BLaER1 (cell line): ENCODE measurements around the gene TDRD5.

Experiments used
- H3K27ac ChIP-seq: shearing (Covaris generic); formaldehyde crosslinking; 2 replicates; pipeline ENCODE4 v1.8.1; 2022
- H3K27me3 ChIP-seq: shearing (Covaris generic); formaldehyde crosslinking; 2 replicates; pipeline ENCODE4 v1.8.1; 2022
- H3K36me3 ChIP-seq: shearing (Covaris generic); formaldehyde crosslinking; 2 replicates; pipeline ENCODE4 v1.8.1; 2022
- H3K4me1 ChIP-seq: shearing (Covaris generic); formaldehyde crosslinking; 2 replicates; pipeline ENCODE4 v1.8.1; 2022
- H3K4me2 ChIP-seq: shearing (Covaris generic); formaldehyde crosslinking; 2 replicates; pipeline ENCODE4 v1.8.1; 2022
- H3K4me3 ChIP-seq: shearing (Covaris generic); formaldehyde crosslinking; 2 replicates; pipeline ENCODE4 v1.8.1; 2022
- H3K9ac ChIP-seq: shearing (Covaris generic); formaldehyde crosslinking; 2 replicates; pipeline ENCODE4 v1.8.1; 2022
- H3K9me3 ChIP-seq: shearing (Covaris generic); formaldehyde crosslinking; 2 replicates; pipeline ENCODE4 v1.8.1; 2022
- H4K20me1 ChIP-seq: shearing (Covaris generic); formaldehyde crosslinking; 2 replicates; pipeline ENCODE4 v1.8.1; 2022
- Cebpa-rat ChIP-seq: shearing (Covaris generic); IDR thresholded peaks from 2 replicates; pipeline ENCODE4 v1.8.1; 2022

The TDRD5 gene

DNA sequence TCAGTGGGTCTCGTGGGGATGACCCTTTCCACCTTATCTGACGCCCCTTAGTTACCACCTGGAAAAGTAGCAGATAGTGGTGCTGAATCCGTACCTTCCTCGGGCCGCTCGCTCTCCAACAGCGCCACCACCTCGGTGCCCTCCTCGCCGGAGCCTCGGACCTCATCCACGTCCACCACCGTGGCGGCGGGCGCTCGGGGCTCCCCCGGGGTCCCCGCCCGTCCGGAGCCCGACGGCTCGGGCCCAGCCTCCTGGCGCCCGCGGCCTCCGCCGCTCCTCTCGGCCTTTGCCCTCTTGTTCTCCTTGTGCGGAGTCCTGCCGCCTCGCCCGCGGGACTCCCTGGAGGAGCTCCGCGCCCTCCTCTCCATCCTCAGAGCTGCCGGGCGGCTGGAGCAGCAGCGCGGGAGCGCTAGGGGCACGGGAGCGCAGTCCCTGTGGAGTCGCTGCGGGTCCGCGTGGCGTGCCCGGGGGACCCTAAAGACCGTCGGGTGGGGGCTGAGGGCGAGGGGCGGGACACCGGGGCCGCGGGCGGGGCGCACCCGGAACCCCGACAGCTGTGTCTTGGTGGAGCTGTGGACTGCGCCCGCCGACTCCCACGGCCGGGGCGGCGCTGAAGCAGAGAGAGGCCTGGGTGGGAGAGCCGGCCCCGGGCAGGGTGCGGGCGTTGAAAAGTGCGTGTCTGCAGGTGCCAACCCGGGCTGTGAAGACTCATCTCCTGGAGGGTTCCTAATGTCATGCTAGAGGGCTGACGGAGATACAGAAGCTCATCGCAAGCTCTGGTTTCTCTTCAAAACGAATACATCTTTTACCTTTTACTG is 15.9 kb upstream of the TDRD5 start, which contains the start of gene NPHS2:
Gene NPHS2 (minus strand): TSS at position 452 of the 818 bp plus-strand sequence. CDS start 84 bp downstream, at position 368.
- Histone ChIP-seq H3K27me3 (peaks cover 31% of the 10 kb centered on the region), H3K36me3 (no peaks in the 10 kb centered on the region), H3K27ac (no peak within 1 kb of the TSS), H3K9ac (no peak within 1 kb of the TSS), H3K4me1 (no peaks in the 10 kb centered on the region), H3K9me3 (peaks cover 18% of the 10 kb centered on the region), H4K20me1 (no peaks in the 10 kb centered on the region), H3K4me3 (no peak within 1 kb of the TSS), H3K4me2 (no peak within 1 kb of the TSS)
- TF ChIP-seq Cebpa-rat, result no peak

DNA sequence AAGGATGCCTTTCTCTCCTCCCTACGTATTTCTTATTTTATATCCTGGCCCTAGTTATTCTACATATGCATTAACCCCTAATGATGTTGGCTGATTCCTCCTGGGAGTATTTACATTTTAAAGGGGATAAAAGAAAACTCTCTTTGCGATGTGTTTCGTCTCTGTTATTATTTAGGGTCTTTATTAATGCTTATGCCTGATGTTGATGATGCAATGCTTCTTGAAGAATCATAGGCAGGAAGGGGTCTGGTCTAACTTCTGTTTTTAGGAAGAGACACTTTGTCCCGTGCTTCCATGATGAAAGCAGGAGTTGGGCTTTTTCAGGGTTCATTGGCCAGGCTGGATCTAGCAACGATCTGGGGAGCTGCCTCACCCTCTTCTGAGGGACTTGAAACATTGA is 15.1 kb upstream of the TDRD5 start:
- Histone ChIP-seq H3K4me3 (no peak overlapping the region), H3K27me3 (peaks cover 31% of the 10 kb centered on the region), H3K27ac (no peak overlapping the region), H3K9me3 (peaks cover 18% of the 10 kb centered on the region), H4K20me1 (no peaks in the 10 kb centered on the region), H3K4me2 (no peak overlapping the region), H3K36me3 (no peaks in the 10 kb centered on the region), H3K4me1 (no peaks in the 10 kb centered on the region), H3K9ac (no peak overlapping the region)
- no peak for TF ChIP-seq Cebpa-rat

DNA sequence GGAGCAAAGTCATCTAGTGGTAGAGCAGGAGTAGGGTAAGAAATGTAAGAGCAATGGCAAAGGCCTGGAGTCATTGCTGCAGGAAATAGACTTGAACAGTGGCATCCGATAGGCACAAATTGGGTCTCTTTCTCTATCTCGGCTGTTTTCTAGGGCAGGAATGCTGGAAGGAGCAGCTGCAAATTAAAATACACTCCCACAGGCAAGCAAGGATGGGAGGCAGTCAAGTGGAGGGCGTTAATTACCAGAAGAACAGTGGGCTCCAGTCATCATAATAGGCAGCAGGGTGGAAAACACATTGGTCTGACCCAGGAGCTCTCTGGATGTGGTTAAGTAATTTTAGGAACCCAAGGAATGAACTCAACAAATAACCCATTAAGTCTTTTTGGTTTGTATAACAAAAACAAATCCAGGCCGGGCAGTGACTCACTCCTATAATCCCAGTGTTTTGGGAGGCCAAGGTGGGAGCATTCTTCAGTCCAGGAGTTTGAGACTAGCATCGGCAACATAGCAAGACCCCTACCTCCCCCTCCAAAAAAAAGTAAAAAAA is 7.8 kb upstream of the TDRD5 start:
- H3K27me3 ChIP-seq, result no peaks in the 10 kb centered on the region
- H3K4me2 ChIP-seq, result no peak overlapping the region
- no peak overlapping the region for H3K4me3 ChIP-seq
- no peak overlapping the region for H3K27ac ChIP-seq
- no peak overlapping the region for H3K9ac ChIP-seq
- TF ChIP-seq Cebpa-rat, result no peak
- no peaks in the 10 kb centered on the region for H4K20me1 ChIP-seq
- no peaks in the 10 kb centered on the region for H3K9me3 ChIP-seq
- H3K36me3 ChIP-seq, result no peaks in the 10 kb centered on the region
- H3K4me1 ChIP-seq, result no peaks in the 10 kb centered on the region

DNA sequence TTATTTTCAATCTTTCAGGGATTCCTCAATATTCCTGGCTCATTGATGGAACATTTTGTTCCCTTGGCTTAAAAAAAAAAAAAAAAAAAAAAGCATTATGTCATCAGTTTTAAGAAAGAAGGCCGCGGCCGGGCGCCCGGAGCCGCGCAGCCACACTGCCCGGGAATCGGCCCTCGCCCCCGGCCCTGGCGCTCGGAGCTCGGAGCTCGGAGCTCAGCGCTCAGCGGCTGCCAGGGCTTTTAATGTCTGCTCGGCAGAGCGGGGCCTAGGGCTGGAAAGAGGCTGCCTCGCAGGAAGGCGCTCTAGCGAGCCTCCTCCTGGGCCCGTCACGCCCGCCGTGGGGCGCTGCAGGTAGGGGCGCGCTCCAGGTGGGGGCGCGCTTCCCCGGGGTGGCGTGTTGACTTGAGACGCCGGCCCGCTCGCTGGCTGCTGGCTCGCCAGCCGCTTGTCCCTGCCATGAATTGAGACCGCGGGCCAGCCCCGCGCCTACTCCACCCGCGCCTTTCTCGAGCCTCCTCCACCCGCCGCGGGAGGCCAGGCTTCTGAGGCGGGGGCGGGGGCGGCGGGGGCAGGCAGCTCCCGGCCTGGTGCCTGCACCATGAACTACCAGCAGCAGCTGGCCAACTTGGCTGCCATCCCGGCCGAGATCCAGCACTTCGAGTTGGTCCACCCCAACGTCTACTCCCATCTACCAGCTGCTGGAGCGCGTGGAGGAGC is 5.4 kb upstream of the TDRD5 start:
- Histone ChIP-seq H3K36me3 (no peaks in the 10 kb centered on the region), H3K9ac (no peak overlapping the region), H3K9me3 (no peaks in the 10 kb centered on the region), H3K27ac (no peak overlapping the region), H3K27me3 (no peaks in the 10 kb centered on the region), H3K4me1 (no peaks in the 10 kb centered on the region), H4K20me1 (no peaks in the 10 kb centered on the region), H3K4me2 (no peak overlapping the region), H3K4me3 (no peak overlapping the region)
- TF ChIP-seq Cebpa-rat, result no peak

DNA sequence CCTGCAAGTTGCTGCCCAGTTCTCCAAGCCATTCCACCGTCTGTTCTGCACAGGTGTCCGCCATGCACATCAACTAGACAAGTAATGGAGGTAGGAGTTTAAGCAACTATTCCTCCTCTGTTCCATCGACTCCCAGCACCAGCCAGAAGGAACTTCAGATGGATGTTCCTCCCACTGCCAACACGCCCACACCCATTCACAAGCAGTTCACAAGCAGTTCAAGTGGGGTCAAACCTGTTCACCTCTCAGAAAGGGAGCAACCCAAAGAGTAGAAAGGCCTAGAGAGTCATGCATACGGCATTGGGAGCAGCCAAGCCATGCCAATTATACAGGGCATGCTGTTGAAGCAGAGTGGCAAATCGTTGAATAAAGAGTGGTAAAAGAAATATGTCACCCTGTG is 4.3 kb upstream of the TDRD5 start:
- no peak for TF ChIP-seq Cebpa-rat
- Histone ChIP-seq H3K27ac (no peak overlapping the region), H3K27me3 (no peaks in the 10 kb centered on the region), H3K36me3 (no peaks in the 10 kb centered on the region), H3K4me1 (no peaks in the 10 kb centered on the region), H3K9me3 (peaks cover 10% of the 10 kb centered on the region), H3K9ac (no peak overlapping the region), H4K20me1 (no peaks in the 10 kb centered on the region), H3K4me3 (no peak overlapping the region), H3K4me2 (no peak overlapping the region)

DNA sequence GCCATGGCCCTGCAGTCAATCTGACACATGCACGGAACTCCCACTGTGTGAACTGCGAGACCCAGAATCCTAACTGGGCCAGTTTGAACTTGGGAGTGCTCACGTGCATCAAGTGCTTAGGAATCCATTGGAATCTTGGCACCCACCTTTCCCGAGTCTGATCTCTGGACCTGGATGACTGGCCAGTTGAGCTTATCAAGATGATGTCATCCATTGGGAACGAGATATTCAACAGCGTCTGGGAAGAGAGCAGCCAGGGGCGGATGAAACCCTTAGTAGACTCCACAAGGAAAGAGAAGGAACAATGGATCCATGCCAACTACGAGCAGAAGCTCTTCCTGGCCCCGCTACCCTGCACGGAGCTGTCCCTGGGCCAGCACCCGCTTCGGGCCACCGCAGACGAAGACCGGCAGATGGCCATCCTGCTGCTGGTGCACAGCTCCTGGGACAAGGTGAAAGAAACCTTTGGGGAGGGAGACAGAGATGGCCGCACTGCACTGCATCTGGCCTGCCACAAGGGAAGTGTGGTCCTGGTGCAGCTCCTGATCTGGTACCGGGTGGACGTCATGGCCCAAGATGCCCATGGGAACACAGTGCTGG is 3.1 kb upstream of the TDRD5 start:
- Histone ChIP-seq H3K9me3 (peaks cover 11% of the 10 kb centered on the region), H4K20me1 (no peaks in the 10 kb centered on the region), H3K36me3 (no peaks in the 10 kb centered on the region), H3K4me2 (no peak overlapping the region), H3K27me3 (no peaks in the 10 kb centered on the region), H3K9ac (no peak overlapping the region), H3K4me1 (no peaks in the 10 kb centered on the region), H3K27ac (no peak overlapping the region), H3K4me3 (no peak overlapping the region)
- TF ChIP-seq Cebpa-rat, result no peak

DNA sequence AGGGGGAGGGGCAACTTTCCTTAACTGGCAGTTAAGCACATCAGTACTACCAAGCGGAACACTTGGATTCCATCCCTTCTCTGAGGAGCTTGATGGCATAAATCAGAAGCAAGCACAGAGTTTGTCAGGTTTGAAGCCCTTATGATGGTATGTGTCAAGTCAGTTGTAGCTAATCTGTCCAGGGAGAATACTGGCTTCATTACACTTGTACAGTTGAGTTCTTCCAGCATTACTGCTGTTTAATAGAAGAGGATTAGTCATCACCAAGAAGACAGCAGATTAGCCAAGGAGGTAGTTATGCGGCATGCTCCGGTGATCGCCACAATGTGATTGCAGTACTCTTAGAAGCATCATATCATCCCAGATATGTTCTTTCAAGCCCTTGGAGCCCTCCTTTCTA is 2.1 kb upstream of the TDRD5 start:
- H4K20me1 ChIP-seq, result no peaks in the 10 kb centered on the region
- no peak overlapping the region for H3K4me3 ChIP-seq
- no peak overlapping the region for H3K4me2 ChIP-seq
- H3K9me3 ChIP-seq, result peaks cover 11% of the 10 kb centered on the region
- no peaks in the 10 kb centered on the region for H3K36me3 ChIP-seq
- no peaks in the 10 kb centered on the region for H3K27me3 ChIP-seq
- H3K4me1 ChIP-seq, result no peaks in the 10 kb centered on the region
- no peak overlapping the region for H3K9ac ChIP-seq
- H3K27ac ChIP-seq, result no peak overlapping the region
- no peak for TF ChIP-seq Cebpa-rat

DNA sequence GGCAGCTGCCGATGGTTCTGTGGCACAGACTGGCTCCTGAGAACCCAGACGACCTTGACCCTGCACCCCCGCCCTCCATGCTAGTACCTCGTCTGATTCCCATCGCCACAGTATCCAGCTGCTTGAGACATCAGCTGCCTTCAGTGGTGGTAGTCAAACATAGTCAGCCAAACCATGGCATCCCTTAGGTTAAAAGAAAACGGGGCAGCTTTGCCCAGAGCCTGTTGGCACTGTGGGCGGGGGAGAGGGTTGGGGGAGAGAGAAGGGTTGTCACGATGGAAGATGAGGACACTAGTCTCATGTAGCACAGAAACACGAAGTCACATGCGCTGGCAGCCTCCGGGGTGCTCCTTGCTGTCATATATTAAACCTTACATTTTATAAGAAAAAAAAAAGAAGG is 961 bp upstream of the TDRD5 start:
- H3K27me3 ChIP-seq, result no peaks in the 10 kb centered on the region

DNA sequence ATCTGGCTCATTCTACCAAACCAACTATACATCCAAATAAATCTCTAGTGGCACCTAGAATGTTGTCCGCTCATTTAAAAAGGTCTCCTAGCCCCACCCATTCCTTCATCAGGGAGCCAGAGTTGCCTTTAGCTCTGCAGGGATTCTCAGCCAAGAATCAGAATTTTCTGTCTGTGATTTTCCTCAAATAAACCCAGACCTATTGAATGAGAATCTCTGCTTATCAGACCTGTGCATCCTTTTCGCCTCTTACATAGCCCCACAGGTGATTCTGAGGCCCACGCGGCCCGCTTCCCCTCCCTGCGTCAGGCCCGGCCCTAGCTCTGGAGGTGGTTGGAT is 410 bp upstream of the TDRD5 start:
- Histone ChIP-seq H3K27me3 (no peaks in the 10 kb centered on the region), H3K36me3 (no peaks in the 10 kb centered on the region), H3K9ac (no peak overlapping the region), H3K4me2 (no peak overlapping the region), H3K9me3 (peaks cover 11% of the 10 kb centered on the region), H4K20me1 (no peaks in the 10 kb centered on the region), H3K27ac (no peak overlapping the region), H3K4me1 (no peaks in the 10 kb centered on the region), H3K4me3 (no peak overlapping the region)
- no peak for TF ChIP-seq Cebpa-rat

More for the DNA sequence above, 961 bp upstream of the TDRD5 start:
- Histone ChIP-seq H3K4me2 (no peak overlapping the region), H3K36me3 (no peaks in the 10 kb centered on the region), H3K4me3 (no peak overlapping the region), H3K27ac (no peak overlapping the region), H3K9me3 (peaks cover 11% of the 10 kb centered on the region), H3K4me1 (no peaks in the 10 kb centered on the region), H4K20me1 (no peaks in the 10 kb centered on the region), H3K9ac (no peak overlapping the region)
- no peak for TF ChIP-seq Cebpa-rat

DNA sequence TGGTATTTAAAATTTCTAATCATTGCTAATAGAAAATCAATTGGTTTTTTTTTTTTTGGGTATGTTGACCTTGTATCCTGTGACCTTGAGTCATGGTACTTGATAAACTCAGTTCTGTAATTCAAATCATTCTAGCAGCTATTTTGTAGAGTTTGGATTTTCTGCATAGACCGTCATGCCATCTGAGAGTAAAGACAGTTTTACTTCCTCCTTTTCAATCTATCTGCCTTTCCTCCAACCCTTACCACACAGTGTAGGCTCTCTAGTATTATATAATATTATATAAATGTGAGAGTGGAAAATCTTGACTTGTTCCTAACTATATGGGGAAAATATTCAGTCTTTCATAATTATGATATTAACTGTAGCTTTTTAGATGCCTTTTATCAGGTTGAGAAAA is 7.0 kb downstream of the TDRD5 start:
- H3K4me1 ChIP-seq, result no peaks in the 10 kb centered on the region
- H4K20me1 ChIP-seq, result no peaks in the 10 kb centered on the region

More for the DNA sequence above, 7.0 kb downstream of the TDRD5 start:
- TF ChIP-seq Cebpa-rat, result no peak
- H3K27me3 ChIP-seq, result no peaks in the 10 kb centered on the region
- H3K4me2 ChIP-seq, result no peak overlapping the region
- H3K36me3 ChIP-seq, result no peaks in the 10 kb centered on the region
- 0 out of 2 replicates have a peak, but pooled peaks cover 5% of the 10 kb centered on the region for H3K9me3 ChIP-seq
- no peak overlapping the region for H3K4me3 ChIP-seq
- no peak overlapping the region for H3K9ac ChIP-seq
- H3K27ac ChIP-seq, result no peak overlapping the region
